Stomach (tissue), 4 donors: ENCODE measurements around the gene CHST11.
"Not testable (repeated sequence)": the region's sequence is repeated elsewhere in the genome, so short reads cannot be mapped to it uniquely, and the experiment has no call there.

Source experiments
- CTCF ChIP-seq, 7 experiments: fragments of 450-650 bp in 4 of 7; fragments of 200-600 bp in 3 of 7; sonication (generic) in 3 of 7; IDR thresholded peaks; one replicate each; pipeline ENCODE4 v1.5.1; 2016 to 2019; ENCODE audit warnings: antibody characterized with exemption in 7 of 7, control low read depth in 2 of 7, mild to moderate bottlenecking in 1 of 7
- EP300 ChIP-seq: sonication (generic); formaldehyde crosslinking; IDR thresholded peaks from one replicate; pipeline ENCODE4 v1.6.1; 2017; ENCODE audit warnings: antibody characterized with exemption
- POLR2A ChIP-seq, 4 donors: fragments of 450-650 bp; IDR thresholded peaks; one replicate each; pipeline ENCODE4 v1.6.1; 2016; ENCODE audit warnings: antibody characterized with exemption in 4 of 4, control low read depth in 2 of 4, mild to moderate bottlenecking in 1 of 4, moderate library complexity in 1 of 4
- POLR2AphosphoS5 ChIP-seq, 3 donors: sonication (generic); formaldehyde crosslinking; IDR thresholded peaks; one replicate each; pipeline ENCODE4 v1.6.1; 2016; ENCODE audit warnings: antibody characterized with exemption in 3 of 3

DNA sequence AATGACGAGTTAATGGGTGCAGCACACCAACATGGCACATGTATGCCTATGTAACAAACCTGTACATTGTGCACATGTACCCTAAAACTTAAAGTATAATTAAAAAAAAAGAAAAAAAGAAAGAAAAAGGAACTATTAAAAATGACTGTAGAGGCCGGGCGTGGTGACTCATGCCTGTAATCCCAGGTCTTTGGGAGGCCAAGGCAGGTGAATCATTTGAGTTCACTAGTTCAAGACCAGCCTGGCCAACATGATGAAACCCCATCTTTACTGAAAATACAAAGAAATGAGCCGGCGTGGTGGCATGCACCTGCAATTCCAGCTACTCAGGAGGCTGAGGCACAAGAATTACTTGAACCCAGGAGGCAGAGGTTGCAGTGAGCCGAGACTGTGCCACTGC lies 118.0 kb downstream of the CHST11 start:
- TF ChIP-seq CTCF (IDR thresholded peaks at IDR 0.05); POLR2AphosphoS5 (IDR thresholded peaks at IDR 0.05); EP300; POLR2A (IDR thresholded peaks at IDR 0.05): not testable (repeated sequence)
